HG03565 (cell line): Measurements from ENCODE around the gene TMEM139.
A peak's percentile ranks its signal among the peaks of the same experiment; 100 is the strongest.
"Not testable (repeated sequence)": the region's sequence is repeated elsewhere in the genome, so short reads cannot be mapped to it uniquely, and the experiment has no call there.

Experiments
- ATAC-seq: cut with Tn5 transposase; IDR thresholded peaks from one replicate; pipeline ENCODE4 v1.9.1; 2021; ENCODE audit warnings: mild to moderate bottlenecking, moderate library complexity; ENCODE audit not compliant: unreplicated experiment

Gene TMEM139

GRCh38 chr7:143258831-143259230, 25.9 kb upstream of the TMEM139 start:
- ATAC-seq = peak; percentile 37

- no peak for ATAC-seq
Measured at GRCh38 chr7:143259765-143260164, 25.0 kb upstream of the TMEM139 start.

GRCh38 chr7:143261901-143262300, 22.9 kb upstream of the TMEM139 start:
- no peak for ATAC-seq

GRCh38 chr7:143263266-143264195, 21.2 kb upstream of the TMEM139 start, which contains the start of gene GSTK1:
TSS of gene GSTK1 (plus strand) at chr7:143263441. CDS start at chr7:143263514, 73 bp downstream.
- peak; percentile 96 for ATAC-seq

- ATAC-seq = not testable (repeated sequence)
Measured at GRCh38 chr7:143264196-143264568, 20.6 kb upstream of the TMEM139 start.

- no peak for ATAC-seq
Measured at GRCh38 chr7:143265017-143265693, 19.6 kb upstream of the TMEM139 start.

GRCh38 chr7:143269251-143269650, 15.5 kb upstream of the TMEM139 start:
- ATAC-seq = no peak

- no peak for ATAC-seq
Measured at GRCh38 chr7:143271240-143271639, 13.5 kb upstream of the TMEM139 start.

GRCh38 chr7:143272871-143273270, 11.9 kb upstream of the TMEM139 start:
- no peak for ATAC-seq

- no peak for ATAC-seq
Measured at GRCh38 chr7:143279186-143280098, 5.3 kb upstream of the TMEM139 start.

- no peak for ATAC-seq
Measured at GRCh38 chr7:143280160-143280559, 4.6 kb upstream of the TMEM139 start.

- ATAC-seq = no peak
Measured at GRCh38 chr7:143280566-143280965, 4.2 kb upstream of the TMEM139 start.

- ATAC-seq = no peak
Measured at GRCh38 chr7:143281529-143281928, 3.2 kb upstream of the TMEM139 start.

- ATAC-seq = no peak
Measured at GRCh38 chr7:143282124-143282523, 2.6 kb upstream of the TMEM139 start.

- ATAC-seq = no peak
Measured at GRCh38 chr7:143283381-143283780, 1.4 kb upstream of the TMEM139 start.

- no peak for ATAC-seq
Measured at GRCh38 chr7:143285470-143285778, 666 bp downstream of the TMEM139 start.

GRCh38 chr7:143285806-143286521, 1.2 kb downstream of the TMEM139 start:
- no peak for ATAC-seq

GRCh38 chr7:143286522-143286890, 1.7 kb downstream of the TMEM139 start:
- no peak for ATAC-seq

GRCh38 chr7:143287339-143287934, 2.7 kb downstream of the TMEM139 start:
- ATAC-seq = no peak
